SK-N-SH treated with all-trans-retinoic acid at 6 μM for 48 hours (cell line): ENCODE data around the gene CCR1.

Experiments used
- ARNTL ChIP-seq: fragments of 450-650 bp; formaldehyde crosslinking; IDR thresholded peaks from 2 replicates; pipeline ENCODE4 v1.5.0; 2020; ENCODE audit warnings: low read depth, mild to moderate bottlenecking, moderate library complexity, borderline replicate concordance
- BACH2 ChIP-seq: fragments of 250-450 bp; sonication (Bioruptor Pico); IDR thresholded peaks from 2 replicates; pipeline ENCODE4 v1.9.0; 2021; ENCODE audit warnings: mild to moderate bottlenecking, borderline replicate concordance
- OSR1 ChIP-seq: fragments of 250-450 bp; sonication (Bioruptor Pico); IDR thresholded peaks from 2 replicates; pipeline ENCODE4 v1.8.0; 2022; ENCODE audit warnings: moderate library complexity, mild to moderate bottlenecking, inconsistent platforms
- PPARA ChIP-seq: fragments of 250-450 bp; sonication (Bioruptor Pico); IDR thresholded peaks from 2 replicates; pipeline ENCODE4 v1.5.0; 2020; ENCODE audit warnings: mild to moderate bottlenecking, borderline replicate concordance
- RARB ChIP-seq: fragments of 250-450 bp; sonication (Bioruptor Pico); IDR thresholded peaks from 2 replicates; pipeline ENCODE4 v1.8.0; 2021; ENCODE audit warnings: mild to moderate bottlenecking, moderate library complexity

DNA sequence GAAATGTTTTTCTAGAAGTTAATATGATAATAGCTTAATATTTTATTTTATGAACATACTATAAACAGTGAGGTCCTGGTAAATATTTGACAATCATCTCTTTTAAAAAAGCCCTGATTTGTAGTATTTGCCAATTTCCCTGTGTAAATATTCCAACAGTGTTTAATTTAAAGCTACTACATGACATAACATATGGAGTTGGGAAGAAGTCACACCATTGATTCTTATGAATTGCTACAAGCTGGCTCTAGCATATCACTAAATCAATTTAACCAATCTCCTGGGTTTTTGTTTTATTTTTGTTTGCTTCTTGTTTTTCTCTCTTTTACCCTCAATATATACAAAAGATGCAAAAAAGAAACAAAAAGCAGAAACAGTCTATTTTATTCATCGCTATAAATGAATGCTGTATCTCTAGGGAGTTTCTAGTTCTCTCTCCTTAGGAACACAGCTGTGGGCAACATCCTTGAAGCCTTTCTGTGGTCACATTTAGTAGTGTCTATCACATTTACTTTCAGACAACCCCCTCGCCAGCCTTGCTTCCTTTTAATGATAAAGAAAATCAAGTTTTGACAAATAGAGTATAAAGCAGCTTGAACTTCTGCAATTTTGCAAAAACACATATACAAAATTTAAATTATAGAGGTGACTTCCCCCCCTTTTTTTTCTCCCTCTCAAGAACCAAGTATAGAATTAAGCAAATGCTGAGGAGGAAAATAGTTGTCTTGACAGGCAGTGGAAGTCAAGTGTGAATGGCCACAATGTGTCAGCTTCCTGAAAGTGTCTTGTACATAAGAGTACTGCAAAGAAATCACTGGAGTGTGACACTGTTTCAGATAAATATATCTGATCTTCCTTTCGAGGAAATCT is 21.4 kb downstream of the CCR1 start:
- TF ChIP-seq BACH2 (CRISPR knock-in tag) (no peak), ARNTL (CRISPR knock-in tag) (no peak), PPARA (CRISPR knock-in tag) (no peak), RARB (CRISPR knock-in tag) (no peak), OSR1 (CRISPR knock-in tag) (no peak)
